ENCODE measurements around the gene PLXNA4. TPM values are rescaled to one million over a fixed set of nuclear protein-coding genes. Genes with fewer than 3 reads are reported as not detected.

Gene PLXNA4
- total and polyA plus RNA-seq, 9 of the 15 experiments (the other 6 are each of a cell fraction or from before 2014, with no cell fraction given) = under 0.01 to 0.09 TPM; not detected in 7

GRCh38 chr7:132140341-132140740 lies 435.9 kb downstream of the PLXNA4 start:
- Histone ChIP-seq H3K79me2 (ENCODE audit: control insufficient read depth, insufficient read depth, low read length) (no peaks in the 10 kb centered on the region), H3K4me3 (no peak overlapping the region), H3K9me1 (ENCODE audit: control insufficient read depth, insufficient read depth, low read length) (no peaks in the 10 kb centered on the region), H4K20me1 (replicated peaks; ENCODE audit: control insufficient read depth, insufficient read depth, low read length) (peaks cover 3% of the 10 kb centered on the region; the same call in 1 of the 2 replicates), H3K27ac (ENCODE audit: extremely low read depth, low read depth, low read length) (no peak overlapping the region), H3K4me1 (replicated peaks in 1 of 2; ENCODE audit: control insufficient read depth in 2 of 2, insufficient read depth in 2 of 2, low read length in 2 of 2) (no peaks in the 10 kb centered on the region), H2AFZ (ENCODE audit: low read depth, low read length) (no peak overlapping the region), H3K4me2 (ENCODE audit: insufficient read depth, low read length) (no peak overlapping the region), H3K27me3 (ENCODE audit: control insufficient read depth in 2 of 2, insufficient read depth in 2 of 2, low read length in 2 of 2) (peaks cover 4 to 52% of the 10 kb centered on the region in 2 experiments; a peak in 3 of 5 replicates), H3K36me3 (ENCODE audit: control insufficient read depth, insufficient read depth, low read length) (no peaks in the 10 kb centered on the region), H3K9ac (ENCODE audit: insufficient read depth in 1 of 2, low read depth in 2 of 2, low read length in 2 of 2) (no peak overlapping the region), H3K9me3 (replicated peaks; ENCODE audit: control insufficient read depth, insufficient read depth, low read depth, low read length) (no peaks in the 10 kb centered on the region)
- DNase-seq (ENCODE audit: extremely low read depth in 1 of 4, low spot score in 3 of 4) (no peak), FAIRE-seq (no peak), ATAC-seq (no peak)
- BruUV-seq (replicated peaks) = no TSS peak
- TF ChIP-seq ZNF778 (CRISPR knock-in tag; IDR thresholded peaks at IDR 0.05) (no peak), DPF2 (IDR thresholded peaks at IDR 0.05) (no peak), PKNOX1 (IDR thresholded peaks at IDR 0.05) (no peak)
- in situ Hi-C loops (cut with MboI) (no loop called here), intact Hi-C loops (cut with micrococcal nuclease) (loop anchor here (10.0 kb wide), 1 partner anchor 196 kb away; no protein-coding TSS in a partner anchor)
- WGBS (ENCODE audit: insufficient coverage, low coverage, missing lambda C conversion rate) = 0% methylated on average over 5 of the region's 5 CpGs
- POLR2A ChIA-PET = interaction anchor here (0.6 kb wide), 2 partner anchors 15 to 516 kb away, joined by 3 read pairs; no protein-coding TSS in a partner anchor
- CTCF ChIA-PET (ENCODE audit: low intra/inter-chr PET ratio) = no interaction called here

- no TSS peak for BruUV-seq (replicated peaks)
- Histone ChIP-seq H4K20me1 (replicated peaks; ENCODE audit: control insufficient read depth, insufficient read depth, low read length) (peaks cover under 1% of the 10 kb centered on the region; the same call in 1 of the 2 replicates), H3K9me1 (ENCODE audit: control insufficient read depth, insufficient read depth, low read length) (no peaks in the 10 kb centered on the region), H3K27me3 (ENCODE audit: control insufficient read depth in 2 of 2, insufficient read depth in 2 of 2, low read length in 2 of 2) (peaks cover 2 to 45% of the 10 kb centered on the region in 2 experiments; a peak in 3 of 5 replicates), H3K4me1 (replicated peaks in 1 of 2; ENCODE audit: control insufficient read depth in 2 of 2, insufficient read depth in 2 of 2, low read length in 2 of 2) (no peaks in the 10 kb centered on the region), H3K27ac (ENCODE audit: extremely low read depth, low read depth, low read length) (no peak overlapping the region), H3K36me3 (ENCODE audit: control insufficient read depth, insufficient read depth, low read length) (no peaks in the 10 kb centered on the region), H3K4me2 (ENCODE audit: insufficient read depth, low read length) (no peak overlapping the region), H3K4me3 (no peak overlapping the region), H3K9ac (ENCODE audit: insufficient read depth in 1 of 2, low read depth in 2 of 2, low read length in 2 of 2) (no peak overlapping the region), H3K9me3 (replicated peaks; ENCODE audit: control insufficient read depth, insufficient read depth, low read depth, low read length) (no peaks in the 10 kb centered on the region), H3K79me2 (ENCODE audit: control insufficient read depth, insufficient read depth, low read length) (no peaks in the 10 kb centered on the region), H2AFZ (ENCODE audit: low read depth, low read length) (no peak overlapping the region)
- 3% methylated on average over 2 of the region's 2 CpGs for WGBS (ENCODE audit: insufficient coverage, low coverage, missing lambda C conversion rate)
- no peak for ATAC-seq
- ChIA-PET POLR2A (no interaction called here), CTCF (ENCODE audit: low intra/inter-chr PET ratio) (no interaction called here)
- FAIRE-seq = no peak
- no peak for TF ChIP-seq TRIM24 (IDR thresholded peaks at IDR 0.05)
- no peak for TF ChIP-seq ASH1L (IDR thresholded peaks at IDR 0.05; ENCODE audit: borderline replicate concordance, low read depth, partially characterized antibody)
- no peak for TF ChIP-seq SMARCB1 (IDR thresholded peaks at IDR 0.05; ENCODE audit: insufficient read length, low read depth)
- TF ChIP-seq ZKSCAN8 (CRISPR knock-in tag; IDR thresholded peaks at IDR 0.05) = no peak
- no peak for TF ChIP-seq XRCC5 (IDR thresholded peaks at IDR 0.05; ENCODE audit: low read depth, low read length)
- TF ChIP-seq RUNX1 (IDR thresholded peaks at IDR 0.05; ENCODE audit: low read depth) = no peak
- no peak for TF ChIP-seq MCM5 (IDR thresholded peaks at IDR 0.05; ENCODE audit: low read depth)
- no peak for TF ChIP-seq ZNF785 (CRISPR knock-in tag; IDR thresholded peaks at IDR 0.05)
- no peak for TF ChIP-seq ZNF212 (CRISPR knock-in tag; IDR thresholded peaks at IDR 0.05)
- intact Hi-C loops (cut with micrococcal nuclease) = no loop called here
- DNase-seq (ENCODE audit: extremely low read depth in 1 of 4, low spot score in 3 of 4) = no peak
- in situ Hi-C loops (cut with MboI) = no loop called here
Observed at GRCh38 chr7:132138817-132139216, 437.5 kb downstream of the PLXNA4 start.
